GM21786 (cell line): ENCODE results near the gene UBE3B.

ENCODE experiments used
- ATAC-seq: cut with Tn5 transposase; IDR thresholded peaks from one replicate; pipeline ENCODE4 v1.9.1; 2021; ENCODE audit not compliant: unreplicated experiment

Gene UBE3B

DNA sequence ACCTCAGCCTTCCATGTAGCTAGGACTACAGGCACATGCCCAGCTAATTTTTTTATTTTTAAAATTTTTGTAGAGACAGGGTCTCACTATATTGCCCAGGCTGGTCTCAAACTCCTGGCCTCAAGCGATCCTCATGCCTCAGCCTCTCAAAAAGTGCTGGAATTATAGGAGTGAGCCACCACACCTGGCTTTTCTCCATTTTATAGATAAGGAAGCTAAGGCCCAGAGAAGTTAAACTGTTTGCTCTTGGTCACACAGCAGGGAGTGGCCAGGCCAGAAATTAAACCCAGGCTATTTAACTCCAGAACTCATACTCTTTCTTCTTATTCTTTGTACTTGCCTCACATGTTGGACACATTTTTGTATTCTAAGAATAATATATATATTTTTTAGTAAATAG lies 16.5 kb downstream of the UBE3B start:
- no peak for ATAC-seq

DNA sequence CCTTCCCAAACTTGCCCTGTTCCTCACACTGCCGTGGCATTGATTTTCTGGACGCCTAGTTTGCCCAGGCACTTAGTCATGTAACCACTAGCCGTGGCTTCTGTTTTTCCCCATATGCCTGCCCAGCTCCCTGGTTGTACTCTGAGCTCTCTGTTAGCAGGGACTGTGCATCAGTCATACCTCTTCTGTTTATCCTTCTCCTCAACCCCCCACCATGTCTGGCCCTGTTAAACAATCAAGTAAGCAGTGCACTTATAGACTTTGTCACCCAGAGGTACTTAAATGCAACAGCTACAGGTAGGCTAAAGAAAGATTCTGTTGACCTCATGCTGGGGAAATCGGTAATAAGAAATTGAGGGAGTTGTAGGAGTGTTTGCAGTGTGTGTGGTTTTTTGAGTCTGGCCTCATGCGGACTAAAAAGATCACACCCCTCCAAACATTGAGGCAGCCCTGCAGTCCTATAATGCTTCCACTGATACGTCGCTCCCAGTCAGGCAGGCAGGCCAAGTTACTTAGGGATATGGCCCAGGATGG lies 17.0 kb downstream of the UBE3B start:
- no peak for ATAC-seq

- ATAC-seq, result no peak
Measured at GRCh38 chr12:109495012-109495411, 17.6 kb downstream of the UBE3B start.

GRCh38 chr12:109496306-109496705 lies 18.9 kb downstream of the UBE3B start:
- ATAC-seq, result no peak

GRCh38 chr12:109497675-109498074 lies 20.2 kb downstream of the UBE3B start:
- no peak for ATAC-seq

GRCh38 chr12:109500406-109501185 lies 23.2 kb downstream of the UBE3B start:
- ATAC-seq, result no peak

- ATAC-seq, result no peak
Measured at GRCh38 chr12:109501299-109501698, 23.9 kb downstream of the UBE3B start.

DNA sequence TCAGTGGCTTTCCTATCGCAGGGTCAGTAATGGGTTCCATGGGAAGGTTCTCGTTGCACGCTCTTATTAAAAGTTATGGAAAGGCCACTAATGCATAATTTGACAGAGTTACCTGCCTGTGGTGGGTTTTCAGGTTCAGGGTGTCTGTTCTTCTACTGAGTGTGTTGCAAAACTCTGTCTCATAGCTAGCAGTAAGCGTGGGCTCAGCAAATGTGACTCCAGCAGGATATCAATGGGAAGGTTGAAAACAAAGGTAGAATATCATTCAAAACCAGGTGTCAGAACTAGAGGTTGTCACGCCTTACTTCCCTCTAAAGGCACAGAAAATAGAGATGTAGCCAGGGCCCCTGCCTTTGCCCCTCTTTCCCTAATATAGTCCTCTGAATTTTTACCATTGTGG lies 24.9 kb downstream of the UBE3B start:
- no peak for ATAC-seq

- no peak for ATAC-seq
Measured at GRCh38 chr12:109503611-109504010, 26.2 kb downstream of the UBE3B start.

DNA sequence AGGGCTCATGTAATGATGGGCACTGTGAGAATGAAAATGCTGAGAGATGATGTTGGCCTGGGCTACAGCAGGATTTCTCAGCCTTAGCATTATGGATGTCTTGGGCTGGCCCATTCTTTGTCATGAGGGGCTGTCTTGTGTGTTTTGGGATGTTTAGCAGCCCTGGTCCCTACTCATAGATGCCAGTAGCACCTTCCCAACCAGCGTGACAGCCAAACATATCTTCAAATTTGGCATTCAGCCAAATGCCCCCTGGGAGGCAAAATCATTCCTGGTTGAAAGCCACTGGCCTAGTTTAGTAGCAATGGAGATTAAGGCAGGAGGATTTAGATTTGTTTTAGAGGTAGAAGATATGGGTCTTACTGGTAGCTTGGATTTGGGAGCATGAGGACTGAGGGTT lies 26.6 kb downstream of the UBE3B start:
- no peak for ATAC-seq

DNA sequence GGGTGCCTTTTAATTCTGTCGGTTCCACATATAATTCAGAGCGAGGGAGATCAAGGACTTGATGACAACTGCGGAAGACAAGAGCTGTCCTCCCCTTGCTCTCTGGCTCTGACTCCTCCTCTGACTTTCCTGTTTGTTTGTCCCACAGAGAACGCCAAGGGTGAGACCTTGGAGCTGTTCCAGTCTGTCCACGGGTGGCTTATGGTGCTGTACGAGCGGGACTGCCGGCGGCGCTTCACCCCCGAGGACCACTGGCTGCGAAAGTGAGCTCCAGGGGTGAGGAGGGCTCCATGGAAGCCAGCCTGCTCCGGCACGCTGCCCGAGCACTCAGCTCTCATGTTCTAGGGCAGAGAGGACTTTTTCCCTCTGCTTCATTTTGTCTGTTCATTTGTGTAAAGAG lies 32.8 kb downstream of the UBE3B start:
- ATAC-seq, result no peak

- ATAC-seq, result no peak
Measured at GRCh38 chr12:109512608-109513007, 35.2 kb downstream of the UBE3B start.

DNA sequence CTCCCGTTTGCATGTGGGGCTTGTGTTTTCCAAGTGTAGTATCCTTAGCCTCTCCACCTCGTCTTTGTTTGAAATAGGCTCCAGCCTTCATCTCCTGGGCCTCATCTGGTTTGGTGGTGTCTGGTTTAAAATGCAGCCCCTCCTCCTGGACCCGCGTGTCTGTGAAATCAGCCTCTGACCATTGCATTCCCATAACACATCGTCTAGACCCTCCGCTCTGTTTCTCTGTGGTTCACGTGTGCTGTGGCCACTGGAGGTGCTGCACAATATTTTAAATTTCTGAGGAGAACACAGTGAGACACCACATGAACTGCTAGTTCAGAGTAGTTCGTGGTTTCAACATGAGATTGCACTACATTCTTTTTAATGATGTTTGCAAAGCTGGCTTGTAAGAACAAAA lies 35.6 kb downstream of the UBE3B start:
- ATAC-seq, result no peak

GRCh38 chr12:109513977-109514376 lies 36.5 kb downstream of the UBE3B start:
- no peak for ATAC-seq

GRCh38 chr12:109517619-109518018 lies 40.2 kb downstream of the UBE3B start:
- ATAC-seq, result no peak

DNA sequence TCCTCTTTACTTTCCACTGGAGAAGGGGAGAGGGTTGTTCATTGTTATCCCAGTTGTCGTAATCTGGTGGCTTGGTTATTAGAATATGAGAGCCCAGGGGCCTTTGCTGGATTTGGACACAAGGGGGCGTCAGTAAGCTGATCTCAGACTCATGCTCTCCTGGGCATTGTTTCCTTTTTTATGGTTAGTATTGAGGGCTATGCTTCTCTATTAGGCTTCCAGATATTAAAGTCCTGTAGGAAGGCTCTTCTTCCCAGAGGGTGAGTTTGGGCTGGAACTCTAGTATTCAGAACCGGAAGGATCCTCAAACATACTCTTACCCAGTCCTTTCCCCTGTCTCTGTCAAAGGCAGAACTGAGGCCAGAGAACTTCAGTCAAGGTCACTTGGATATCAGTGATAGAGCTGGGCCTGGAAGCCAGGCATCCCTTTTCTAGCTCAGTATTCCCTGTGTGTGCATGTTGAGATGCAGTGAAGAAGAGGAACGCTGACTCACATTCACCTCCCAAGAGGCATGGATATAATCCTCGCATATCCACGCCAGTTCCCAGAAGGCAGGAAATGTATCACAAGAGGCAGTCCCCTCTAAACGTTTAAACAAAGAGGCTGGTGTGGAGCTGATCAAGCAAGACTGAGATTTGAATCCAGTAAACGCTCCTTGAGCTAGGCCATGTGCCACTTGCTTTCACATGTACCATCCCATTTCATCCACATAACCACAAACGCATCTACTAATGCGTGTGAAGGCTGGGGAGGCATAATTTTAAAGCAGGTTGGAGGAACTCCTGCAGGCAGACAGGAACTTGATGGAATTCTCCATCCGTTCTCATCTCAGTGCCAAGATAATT lies 41.6 kb downstream of the UBE3B start:
- no peak for ATAC-seq

DNA sequence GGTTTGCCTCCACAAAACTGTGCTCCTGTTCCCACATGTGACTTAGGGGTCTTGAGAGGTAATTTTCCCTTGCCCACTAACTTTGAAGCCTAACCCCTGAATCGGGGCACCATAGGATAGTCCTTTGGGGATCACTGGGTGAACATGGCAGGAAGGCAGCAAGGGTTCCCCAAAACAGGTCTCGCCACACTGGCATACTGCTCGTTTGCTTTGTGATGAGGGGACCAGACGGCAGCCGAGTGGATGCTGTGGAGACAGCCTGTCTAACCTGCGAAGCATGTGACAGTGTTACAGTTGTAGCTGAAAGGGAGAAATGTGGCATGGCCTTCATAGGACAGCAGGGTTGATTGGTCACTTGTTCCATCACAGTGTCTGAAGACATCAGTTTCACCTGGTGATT lies 42.4 kb downstream of the UBE3B start:
- ATAC-seq, result no peak

GRCh38 chr12:109521831-109522230 lies 44.4 kb downstream of the UBE3B start:
- no peak for ATAC-seq

DNA sequence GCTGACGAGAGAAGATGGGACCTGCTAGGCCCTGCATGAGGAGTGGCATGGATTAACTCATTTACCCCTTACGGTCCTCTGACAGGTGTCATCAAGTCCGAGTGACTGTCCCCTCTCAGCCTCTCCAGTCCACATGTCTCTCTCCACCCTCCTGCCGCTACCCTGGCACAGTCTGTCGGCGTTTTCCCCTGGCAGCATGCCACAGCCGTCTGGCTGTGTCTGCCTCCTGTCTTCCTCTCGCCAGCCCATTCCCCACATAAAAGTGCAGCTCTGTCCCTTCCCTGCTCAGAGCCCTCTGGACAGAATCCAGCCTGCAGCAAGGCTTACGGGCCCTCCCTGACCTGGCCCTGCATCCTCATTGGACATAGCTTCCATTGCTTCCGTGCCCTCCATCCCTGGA lies 45.6 kb downstream of the UBE3B start:
- no peak for ATAC-seq

- no peak for ATAC-seq
Measured at GRCh38 chr12:109523504-109523903, 46.1 kb downstream of the UBE3B start.

DNA sequence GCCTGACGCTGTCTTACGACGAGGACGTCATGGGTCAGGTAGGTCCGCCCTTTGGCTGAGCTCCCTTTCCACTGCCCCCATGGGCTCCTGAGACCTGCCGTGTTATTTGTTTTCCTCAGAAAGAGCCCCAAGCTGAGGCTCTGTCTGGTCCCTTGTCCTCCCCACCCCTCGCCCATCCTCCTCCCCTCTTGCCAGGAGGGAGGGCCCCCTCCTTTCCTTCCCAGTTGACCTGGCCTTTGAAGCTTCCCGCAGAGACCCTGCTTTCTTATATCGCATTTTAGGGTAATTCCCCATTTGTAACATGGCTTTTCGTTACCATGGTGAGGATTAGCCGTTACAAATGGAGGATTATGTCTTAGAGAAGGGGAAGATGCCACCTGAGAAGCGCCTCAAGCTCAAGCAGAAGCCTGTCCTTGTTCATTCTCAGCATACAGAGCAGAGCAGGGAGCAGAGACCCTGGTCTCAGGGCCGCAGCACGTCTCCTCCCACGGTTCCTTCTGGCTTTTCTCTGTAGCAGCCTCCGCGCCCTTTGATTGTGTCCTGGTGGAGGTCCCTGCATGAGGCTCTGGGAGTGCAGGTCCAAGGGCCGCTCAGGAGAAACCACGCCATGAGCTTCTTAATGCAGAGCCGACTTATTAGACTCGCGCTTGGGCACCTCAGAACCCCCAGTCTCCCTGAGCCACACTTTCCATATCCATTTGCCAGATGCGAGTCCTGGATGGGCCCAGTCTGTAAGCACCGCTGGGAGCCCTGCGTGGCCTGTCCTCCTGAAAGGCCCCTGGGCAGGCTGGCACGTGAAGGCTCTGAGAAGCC lies 47.2 kb downstream of the UBE3B start:
- ATAC-seq, result no peak
